Stimulated activated CD4-positive, alpha-beta T cell treated with anti-CD3 and anti-CD28 coated beads, Interleukin-1b, Interleukin-23, amount 100 ng/mL, for 1 hour (primary cell): ENCODE results near the gene PTPRG.

ENCODE experiments used
- DNase-seq, 2 donors: peaks; one replicate each; pipeline ENCODE4 v3.0.0-alpha.2; 2020; ENCODE audit warnings: low read depth in 2 of 2

PTPRG gene

GRCh38 chr3:62228467-62228866, 667.1 kb downstream of the PTPRG start:
- DNase-seq = no peak

DNA sequence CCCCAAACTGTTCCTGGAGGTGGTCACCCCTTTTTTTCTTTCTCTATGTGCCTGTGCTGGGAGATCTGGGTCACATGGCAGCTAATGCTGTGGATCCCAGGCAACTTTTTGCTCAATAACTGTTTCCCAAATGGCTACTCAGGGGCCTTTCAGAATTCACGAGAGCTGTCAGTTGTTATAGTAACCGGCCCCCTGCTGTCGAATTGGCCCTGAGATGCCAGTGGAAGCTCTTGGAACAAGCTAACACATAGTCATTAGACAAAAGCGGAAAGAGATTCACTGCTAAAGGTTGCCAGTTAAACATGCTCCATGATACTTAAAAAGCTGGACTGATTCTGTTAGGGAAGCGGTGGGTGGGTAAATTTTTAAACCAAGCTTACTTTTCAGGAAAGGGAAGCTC, 667.8 kb downstream of the PTPRG start:
- DNase-seq = no peak

- DNase-seq = no peak
Observed at GRCh38 chr3:62229908-62230307, 668.5 kb downstream of the PTPRG start.

- DNase-seq = no peak
Observed at GRCh38 chr3:62233065-62233464, 671.7 kb downstream of the PTPRG start.

DNA sequence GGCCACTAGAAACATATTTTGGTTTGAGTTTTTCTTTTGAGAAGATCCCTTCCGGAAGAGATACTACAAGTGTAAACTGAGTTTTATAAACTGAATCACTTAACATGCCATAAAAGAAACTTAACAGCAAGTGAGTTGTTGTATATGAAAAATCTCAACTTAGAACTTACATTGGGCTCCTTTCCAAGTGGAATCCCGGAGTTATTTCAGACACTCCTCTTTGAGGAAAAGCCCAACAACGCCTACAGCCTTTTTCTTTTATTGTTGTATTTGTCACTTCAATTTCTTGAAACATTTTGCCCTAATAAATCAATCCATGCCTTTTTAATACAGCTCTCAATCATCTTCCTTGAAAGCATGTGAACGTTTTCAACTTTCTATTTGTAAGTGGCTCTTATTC, 674.6 kb downstream of the PTPRG start:
- no peak for DNase-seq

GRCh38 chr3:62237286-62237948, 676.0 kb downstream of the PTPRG start:
- no peak for DNase-seq

DNA sequence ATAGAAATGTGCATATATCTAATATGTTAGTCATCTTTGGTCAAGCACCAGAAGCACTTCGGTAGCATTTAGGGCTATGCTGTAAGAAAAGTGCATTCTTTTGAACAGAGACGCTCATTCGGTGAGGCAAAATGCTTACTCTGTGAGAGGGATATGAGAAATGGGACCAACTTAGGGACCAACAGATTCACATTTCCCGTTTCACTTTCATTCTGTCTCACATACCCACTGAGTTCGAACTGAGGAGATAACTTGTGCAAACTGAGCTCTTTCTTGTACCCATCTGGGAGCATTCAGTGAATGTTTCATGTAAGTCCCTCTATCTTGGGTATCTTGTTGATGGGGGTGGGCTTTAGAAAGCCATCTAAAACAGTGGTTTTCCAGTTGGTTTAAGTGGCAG, 676.6 kb downstream of the PTPRG start:
- no peak for DNase-seq

GRCh38 chr3:62238431-62238830, 677.1 kb downstream of the PTPRG start:
- DNase-seq = no peak

DNA sequence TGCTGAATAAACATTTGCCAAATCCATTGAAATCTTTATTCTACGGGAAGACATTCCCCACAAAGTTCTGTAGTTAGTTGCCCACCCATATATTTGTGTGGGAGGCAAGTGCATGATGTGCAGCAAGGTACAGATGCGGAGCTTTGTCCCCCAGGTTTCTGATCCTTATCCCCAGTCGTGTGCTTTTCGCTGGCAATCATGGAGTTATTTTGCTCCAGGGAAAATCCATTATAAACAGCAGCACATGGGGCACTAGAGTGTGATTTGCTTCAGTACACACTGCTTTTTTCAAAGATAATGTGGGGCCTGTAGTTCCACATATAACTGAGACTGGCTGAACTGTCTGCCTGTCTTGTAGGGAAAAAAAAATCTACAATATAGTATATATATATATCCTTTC, 679.9 kb downstream of the PTPRG start:
- DNase-seq = no peak

DNA sequence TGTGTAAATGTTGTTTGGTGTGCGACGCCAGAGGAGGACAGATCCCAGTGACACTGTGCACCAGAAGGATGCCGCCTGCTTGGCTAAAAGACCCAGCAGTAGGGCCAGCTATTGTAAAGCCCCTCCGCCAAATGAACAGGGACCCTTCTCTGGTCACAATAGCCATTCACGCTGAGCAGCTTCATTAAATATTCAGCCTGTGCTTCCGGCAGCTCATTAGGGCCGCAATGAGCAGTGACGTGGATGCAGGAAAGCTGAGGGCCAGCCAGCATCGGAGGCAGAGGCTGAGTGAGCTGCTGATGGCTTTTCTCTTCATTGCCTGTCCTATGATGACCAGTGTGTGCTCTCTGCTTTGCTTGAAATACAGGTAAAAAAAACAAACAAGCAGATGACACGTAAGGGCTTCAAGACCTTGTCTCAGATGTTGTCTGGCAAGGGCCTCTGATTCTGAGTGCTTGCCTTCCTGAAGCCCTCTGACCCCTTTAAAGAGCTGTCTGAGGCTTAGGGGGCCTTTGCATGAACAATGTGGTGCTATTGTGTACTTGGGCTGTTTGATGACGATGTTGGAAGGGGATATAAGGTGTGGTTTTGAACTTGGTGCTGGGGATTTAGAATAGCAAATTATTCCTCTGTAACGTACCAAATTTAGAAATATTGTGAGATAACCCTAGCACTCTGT, 681.6 kb downstream of the PTPRG start:
- no peak for DNase-seq

DNA sequence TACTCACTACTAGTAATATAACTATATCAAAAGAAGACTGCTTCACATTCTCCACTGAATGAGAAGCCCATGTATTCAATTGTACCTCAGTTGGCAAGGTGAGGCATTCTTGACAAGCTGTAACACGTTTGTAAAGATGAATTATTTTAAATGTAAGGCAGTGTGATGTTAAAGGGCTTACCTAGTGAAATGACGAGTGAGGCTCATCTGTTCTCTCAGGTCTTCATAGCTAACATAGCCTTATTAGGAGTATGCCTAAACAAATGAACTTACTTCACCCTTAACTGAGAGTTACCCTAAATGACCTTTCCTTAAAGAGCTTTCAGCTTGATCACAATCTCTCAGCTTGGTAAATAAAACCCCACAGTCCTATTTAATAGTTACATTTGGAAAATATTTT, 684.7 kb downstream of the PTPRG start:
- DNase-seq = no peak

GRCh38 chr3:62246985-62247384, 685.6 kb downstream of the PTPRG start:
- DNase-seq = no peak

- DNase-seq = no peak
Observed at GRCh38 chr3:62248734-62249483, 687.5 kb downstream of the PTPRG start.

DNA sequence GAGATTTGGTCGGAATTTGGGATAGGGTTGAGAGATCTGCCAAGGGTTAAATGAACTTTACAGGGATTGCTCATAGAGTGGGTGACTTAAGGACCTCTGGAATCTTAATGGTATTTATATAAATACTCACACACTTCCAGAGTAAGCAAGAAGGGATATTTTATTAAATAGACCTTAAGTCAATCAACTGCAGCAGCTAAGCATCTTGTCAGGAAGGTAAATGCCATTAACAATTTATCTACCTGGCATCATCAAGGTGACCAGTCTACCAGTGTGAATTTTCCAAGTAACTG, 688.1 kb downstream of the PTPRG start:
- DNase-seq = no peak

DNA sequence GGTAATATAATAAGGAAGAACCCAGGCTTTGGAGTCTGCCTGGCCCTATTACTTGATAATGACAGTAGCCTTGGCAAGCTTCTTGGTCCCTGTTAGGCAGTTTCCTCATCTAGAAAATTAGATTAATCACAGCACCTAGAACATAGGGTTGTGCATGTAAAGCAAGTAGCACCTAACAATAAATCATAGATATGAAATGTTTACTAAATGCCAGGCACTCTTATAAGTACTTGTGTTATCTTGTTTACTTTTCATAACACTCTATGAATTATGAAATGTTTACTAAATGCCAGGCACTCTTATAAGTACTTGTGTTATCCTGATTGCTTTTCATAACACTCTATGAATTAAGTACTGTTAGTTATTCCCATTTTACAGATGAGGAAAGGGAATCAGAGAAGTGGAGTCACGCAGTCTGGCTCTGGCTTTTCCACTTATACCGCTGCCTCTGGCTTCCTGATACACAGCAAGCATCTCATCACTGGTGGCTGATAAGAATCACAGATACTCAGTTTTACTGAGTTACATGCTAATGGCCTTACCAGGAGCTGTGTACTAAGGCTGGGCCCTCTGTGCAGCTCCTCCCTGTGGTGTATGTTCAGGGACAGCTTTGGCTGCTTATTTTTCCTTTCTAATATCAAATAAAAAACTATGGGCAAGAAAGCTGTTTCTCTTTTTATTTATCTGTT, 688.6 kb downstream of the PTPRG start:
- DNase-seq = no peak

- no peak for DNase-seq
Observed at GRCh38 chr3:62252438-62253157, 691.2 kb downstream of the PTPRG start.

DNA sequence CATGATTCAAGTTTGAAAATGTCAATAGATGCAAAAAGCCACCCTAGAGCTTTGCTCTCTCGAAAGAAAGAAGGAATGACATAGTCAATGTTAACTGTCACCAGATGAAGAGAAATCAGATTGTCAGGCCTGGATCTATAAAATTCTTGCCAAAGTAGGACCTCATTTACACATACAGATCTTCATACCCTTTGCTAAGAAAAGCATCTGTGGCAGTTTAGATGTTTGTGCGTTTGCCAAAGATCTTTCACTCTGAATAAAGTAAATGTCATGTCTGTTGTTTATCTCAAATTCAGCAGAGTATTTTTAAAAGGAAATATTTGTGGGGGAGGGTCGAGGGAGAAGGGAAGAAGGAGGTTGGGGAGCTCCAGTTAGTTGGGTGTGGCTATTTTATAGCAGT, 692.6 kb downstream of the PTPRG start:
- no peak for DNase-seq

DNA sequence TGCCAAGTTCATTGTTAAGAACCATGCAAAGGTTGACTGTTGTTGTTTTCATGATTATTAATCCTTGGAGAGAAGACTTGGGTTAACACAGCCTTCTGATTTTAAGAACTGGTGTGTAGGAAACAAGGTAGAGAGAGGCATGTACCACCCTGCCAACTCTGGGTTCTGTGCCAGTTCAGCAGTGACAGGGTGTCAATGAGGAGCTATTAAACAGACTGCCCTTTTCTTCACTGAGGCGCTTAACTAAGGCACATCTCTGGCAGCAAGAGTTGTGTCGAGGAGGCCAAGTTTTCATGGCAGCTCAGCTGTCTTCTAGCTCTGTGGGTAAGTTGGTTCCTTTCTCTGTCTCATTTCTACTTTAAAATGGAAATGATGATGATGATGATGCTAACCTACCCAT, 694.4 kb downstream of the PTPRG start:
- DNase-seq = no peak

GRCh38 chr3:62259924-62260323, 698.6 kb downstream of the PTPRG start:
- DNase-seq = no peak

- DNase-seq = no peak
Observed at GRCh38 chr3:62260655-62261054, 699.3 kb downstream of the PTPRG start.

DNA sequence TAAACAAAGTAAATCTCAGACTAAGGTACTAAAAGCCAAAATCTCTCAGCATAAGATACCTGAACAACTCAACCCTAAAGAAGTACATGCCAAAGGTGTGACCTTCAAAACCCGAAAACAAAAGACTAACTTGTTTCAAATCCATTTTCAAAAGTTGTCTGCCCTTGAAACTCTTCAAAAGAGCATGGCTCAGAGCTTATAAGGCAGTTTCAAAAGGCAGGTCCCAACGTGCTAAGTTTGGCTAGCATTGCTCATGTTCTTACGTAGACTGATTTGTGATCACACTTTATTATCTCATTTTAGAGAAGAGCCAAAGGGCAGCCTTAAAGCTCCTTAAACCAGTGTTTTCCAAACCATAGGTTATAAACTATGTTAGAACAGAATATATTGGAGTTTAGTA, 699.8 kb downstream of the PTPRG start:
- no peak for DNase-seq

DNA sequence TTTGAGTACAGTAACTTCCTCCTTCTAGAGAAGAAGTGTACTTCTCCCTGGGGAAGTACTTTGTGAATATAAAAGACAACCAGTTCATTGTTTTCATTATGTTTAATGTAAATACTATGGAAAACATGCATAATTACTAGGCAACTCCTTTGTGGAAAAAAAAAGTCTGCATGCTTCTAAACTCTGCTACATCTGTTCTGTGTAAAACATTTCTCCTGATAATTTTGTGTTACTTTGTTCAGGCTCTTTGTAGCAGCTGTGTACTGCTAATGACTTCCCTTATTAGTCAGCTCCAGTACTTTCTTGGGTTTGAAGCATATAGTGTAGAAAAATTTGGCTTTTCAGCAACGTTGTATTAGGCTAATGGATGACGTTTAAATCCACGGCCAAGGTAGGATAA, 700.4 kb downstream of the PTPRG start:
- DNase-seq = no peak
